GM19468 (cell line): ENCODE measurements around the gene SORD.
"Not testable (repeated sequence)": the region's sequence is repeated elsewhere in the genome, so short reads cannot be mapped to it uniquely, and the experiment has no call there.

Experiments used
- ATAC-seq: cut with Tn5 transposase; IDR thresholded peaks from one replicate; pipeline ENCODE4 v1.9.1; 2021; ENCODE audit warnings: mild to moderate bottlenecking, moderate library complexity, moderate number of reproducible peaks; ENCODE audit not compliant: unreplicated experiment; ENCODE audit errors: extremely low read depth

Gene SORD

GRCh38 chr15:45022871-45023658 is at the start of gene SORD:
TSS of gene SORD (plus strand) at chr15:45023195. CDS start at chr15:45023284, 89 bp downstream.
- peak; percentile 59 for ATAC-seq

GRCh38 chr15:44976183-44976582 is 46.8 kb upstream of the SORD start:
- not testable (repeated sequence) for ATAC-seq

GRCh38 chr15:44977781-44978180 is 45.2 kb upstream of the SORD start:
- not testable (repeated sequence) for ATAC-seq

DNA sequence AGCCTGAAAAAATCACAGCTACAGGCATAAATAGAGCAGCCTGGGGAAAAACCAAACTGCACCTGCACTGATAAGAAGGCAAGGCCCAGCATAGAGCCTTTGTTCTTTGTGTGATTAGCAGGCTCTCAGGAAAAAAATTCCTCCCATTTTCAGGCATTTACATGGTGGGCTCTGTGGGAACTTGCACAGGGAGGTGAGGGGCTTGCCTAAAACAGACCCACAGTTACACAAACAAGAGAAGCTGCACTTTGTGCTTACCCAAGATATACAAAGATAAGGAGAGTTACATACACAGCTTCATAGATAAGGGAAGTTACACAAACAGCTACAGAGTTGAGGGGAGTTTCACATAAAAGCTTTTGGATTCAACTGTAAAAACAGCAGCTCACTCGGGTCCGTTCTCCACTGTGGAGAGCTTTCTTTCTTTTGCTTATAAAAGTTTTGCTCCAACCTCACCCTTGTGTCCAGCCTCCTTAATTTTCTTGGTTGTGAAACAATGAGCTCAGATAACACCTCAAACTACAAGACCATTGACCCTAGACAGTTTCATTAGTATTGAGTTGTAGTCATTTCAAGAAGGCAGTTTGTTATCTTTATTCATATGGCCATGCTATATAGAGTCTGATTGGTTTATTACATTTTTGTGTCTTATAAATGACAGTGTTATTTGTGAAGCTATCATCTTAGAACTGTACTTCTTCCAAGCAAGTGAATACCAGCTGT is 43.2 kb upstream of the SORD start:
- not testable (repeated sequence) for ATAC-seq

- not testable (repeated sequence) for ATAC-seq
These were observed 38.9 kb upstream of the SORD start for GRCh38 chr15:44984144-44984543.

GRCh38 chr15:44986346-44987055 is 36.5 kb upstream of the SORD start:
- ATAC-seq = not testable (repeated sequence)

DNA sequence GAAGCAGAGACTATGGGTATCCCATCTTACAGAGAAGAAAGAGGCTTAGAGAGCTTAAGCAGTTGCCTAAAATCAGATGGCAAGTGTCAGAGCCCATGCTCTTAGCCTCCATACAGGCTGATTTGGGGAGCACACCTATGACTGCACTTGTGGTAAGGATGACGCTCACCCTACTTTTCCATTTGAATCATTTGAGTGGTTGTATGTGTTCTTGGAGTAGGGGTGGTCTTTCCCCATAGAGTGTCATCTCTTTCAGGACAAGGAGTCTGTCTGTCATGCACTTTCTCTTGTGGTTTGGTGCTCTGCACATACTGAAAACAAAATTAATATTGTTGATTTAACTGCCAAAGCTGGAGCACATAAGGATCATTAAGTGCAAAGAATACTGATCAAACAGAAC is 35.3 kb upstream of the SORD start:
- ATAC-seq = not testable (repeated sequence)

- not testable (repeated sequence) for ATAC-seq
These were observed 34.7 kb upstream of the SORD start for GRCh38 chr15:44988184-44988869.

DNA sequence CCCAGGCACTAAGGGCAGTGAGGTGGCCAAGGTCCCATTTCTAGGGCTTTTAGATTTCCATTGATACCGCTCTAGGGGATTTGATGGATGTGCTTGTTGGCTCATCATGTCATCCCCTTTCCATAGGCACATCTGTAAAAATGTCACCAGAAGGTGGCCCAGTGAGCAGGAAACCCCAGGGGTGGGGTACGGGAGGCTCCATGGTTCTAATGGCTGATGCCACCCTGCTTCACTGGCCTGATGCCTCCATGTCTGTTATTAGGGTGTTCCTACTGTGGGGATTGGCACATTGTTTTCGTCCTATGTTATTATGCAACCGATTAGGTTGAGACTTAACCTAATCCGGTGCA is 34.1 kb upstream of the SORD start:
- not testable (repeated sequence) for ATAC-seq

- not testable (repeated sequence) for ATAC-seq
These were observed 25.4 kb upstream of the SORD start for GRCh38 chr15:44997632-44998031.

- no peak for ATAC-seq
These were observed 23.9 kb upstream of the SORD start for GRCh38 chr15:44999105-44999504.

GRCh38 chr15:45001180-45001579 is 21.8 kb upstream of the SORD start:
- not testable (repeated sequence) for ATAC-seq

DNA sequence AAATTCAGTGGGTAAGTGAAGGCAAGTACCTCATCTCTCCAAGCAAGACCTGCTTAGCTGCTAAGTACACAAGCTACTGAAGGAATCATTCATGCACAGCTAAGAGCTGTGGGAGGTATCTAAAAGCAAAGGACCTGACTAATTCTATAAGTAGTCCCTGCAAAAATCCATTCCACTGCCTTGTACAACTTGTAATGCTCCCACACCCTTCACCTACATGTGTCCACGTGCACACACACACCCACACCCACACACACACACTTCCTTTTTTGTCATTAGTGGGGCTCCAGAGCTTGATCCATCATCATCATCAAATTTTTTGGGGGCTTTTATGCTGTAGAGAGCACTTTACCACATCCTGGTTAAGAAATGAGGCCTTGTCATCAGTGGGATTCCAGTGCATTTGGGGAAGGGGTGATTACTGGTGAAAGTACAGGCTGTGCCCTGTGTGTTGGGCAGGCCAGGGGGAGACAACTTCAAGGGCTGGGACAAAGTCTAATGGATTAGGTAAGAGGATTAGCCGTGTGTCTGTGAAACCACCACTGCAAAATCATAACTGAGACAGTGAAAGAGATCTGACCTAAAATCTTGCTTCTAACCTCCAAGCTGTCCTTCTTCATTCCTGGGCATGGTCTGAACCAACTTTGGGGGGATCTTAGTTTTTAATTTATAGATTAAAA is 19.1 kb upstream of the SORD start:
- ATAC-seq = not testable (repeated sequence)

- ATAC-seq = not testable (repeated sequence)
These were observed 18.3 kb upstream of the SORD start for GRCh38 chr15:45004590-45005175.

DNA sequence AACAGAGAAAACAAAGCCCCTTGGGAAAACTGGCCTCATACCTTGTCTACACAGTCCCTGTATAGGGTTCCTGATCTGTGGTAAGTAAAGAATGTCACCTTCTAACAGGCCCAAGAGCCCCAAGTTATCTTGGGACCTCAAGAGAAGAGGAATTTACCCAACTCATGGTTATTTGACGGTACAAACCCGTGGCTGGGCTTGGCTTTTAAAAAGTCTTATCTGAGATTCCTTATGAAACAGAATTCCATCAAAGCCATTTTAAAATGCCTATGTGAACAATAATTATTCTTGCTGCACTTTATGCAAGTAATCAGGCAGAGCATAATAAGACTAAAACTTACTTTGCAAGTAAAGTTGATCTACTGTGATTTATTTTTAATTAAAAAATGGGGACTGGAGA is 13.9 kb upstream of the SORD start:
- ATAC-seq = no peak

- not testable (repeated sequence) for ATAC-seq
These were observed 7.9 kb upstream of the SORD start for GRCh38 chr15:45015114-45015513.

- not testable (repeated sequence) for ATAC-seq
These were observed 2.6 kb upstream of the SORD start for GRCh38 chr15:45020222-45020900.

- not testable (repeated sequence) for ATAC-seq
These were observed 2.1 kb upstream of the SORD start for GRCh38 chr15:45020901-45021259.

DNA sequence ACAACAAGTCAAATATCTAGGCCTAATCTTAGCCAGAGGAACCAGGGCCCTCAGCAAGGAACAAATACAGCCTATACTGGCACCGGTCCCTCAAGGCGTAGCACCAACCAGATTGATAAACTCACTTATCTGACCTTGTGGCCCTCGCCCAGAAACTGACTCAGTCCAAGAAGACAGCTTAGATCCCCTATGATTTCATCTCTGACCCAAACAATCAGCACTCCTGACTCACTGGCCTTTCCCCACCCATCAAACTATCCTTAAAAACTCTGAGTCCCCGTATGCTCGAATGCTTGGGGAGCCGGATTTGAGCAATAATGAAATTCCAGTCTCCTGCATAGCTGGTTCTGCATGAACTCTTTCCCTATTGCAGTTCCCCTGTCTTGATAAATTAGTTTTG is 1.6 kb upstream of the SORD start:
- ATAC-seq = no peak
